CD4-positive, alpha-beta T cell treated with Interleukin-12 subunit alpha and Interleukin-12 subunit beta, for 1 hour (primary cell): ENCODE data around the gene MAP7.

ENCODE experiments used
- DNase-seq: peaks from one replicate; pipeline ENCODE4 v3.0.0-alpha.2; 2020

MAP7 gene

DNA sequence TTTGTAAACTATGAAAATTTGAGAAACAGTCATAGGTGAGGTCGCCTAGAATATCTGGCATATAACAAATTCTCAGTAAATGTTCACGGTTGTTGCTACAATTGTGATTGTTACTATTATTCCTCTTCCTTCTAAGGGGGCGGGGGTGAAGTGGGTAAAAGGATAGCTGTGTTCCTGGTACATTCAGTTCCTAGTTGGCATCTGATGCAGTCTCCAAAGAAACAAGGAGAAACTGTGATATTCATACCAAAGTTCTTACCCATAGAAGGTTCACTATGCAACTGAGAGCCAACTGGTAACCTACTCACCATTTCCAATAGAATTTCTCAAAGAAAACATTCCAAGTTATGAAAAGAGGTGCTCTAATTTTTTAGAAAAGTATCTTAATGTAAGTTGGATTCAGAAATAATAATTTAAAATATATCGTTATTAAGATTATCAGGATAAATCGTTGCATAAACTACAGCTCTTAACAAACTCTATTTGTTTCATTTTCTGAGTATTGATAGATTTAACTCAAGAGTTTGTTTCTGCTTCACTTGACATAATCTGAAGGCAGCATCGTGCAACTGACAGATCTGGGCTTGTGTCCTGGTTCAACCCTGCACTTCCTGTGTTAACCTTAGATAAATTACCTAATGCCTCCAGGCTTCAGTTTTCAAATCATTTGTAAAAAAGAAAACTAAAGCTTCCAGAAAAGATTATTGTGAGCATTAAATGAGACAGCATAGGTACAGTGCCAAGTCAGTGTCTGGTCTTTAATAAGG lies 13.3 kb upstream of the MAP7 start:
- no peak for DNase-seq

DNA sequence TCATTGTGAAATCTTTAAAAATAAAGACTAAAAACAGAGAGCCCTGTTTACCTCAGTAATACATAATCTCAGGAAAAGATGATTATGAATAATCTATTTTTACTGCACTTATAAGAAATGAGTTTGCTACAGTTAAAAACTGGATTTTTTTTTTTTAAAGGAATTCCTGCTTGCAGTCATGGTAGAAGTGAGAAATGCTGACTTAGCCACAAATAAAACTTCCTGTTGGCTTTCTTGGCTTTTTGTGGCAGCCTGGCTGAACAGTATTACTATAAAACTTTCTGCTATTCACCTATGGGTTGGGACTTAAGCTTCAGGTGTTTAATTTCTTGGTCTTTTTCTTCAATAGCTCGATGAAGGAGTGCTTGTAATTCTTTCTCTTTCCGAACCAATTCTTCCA lies 12.0 kb upstream of the MAP7 start:
- no peak for DNase-seq

GRCh38 chr6:136553166-136553787 lies 3.1 kb upstream of the MAP7 start:
- no peak for DNase-seq

- DNase-seq: no peak
Measured at GRCh38 chr6:136552054-136552453, 1.8 kb upstream of the MAP7 start.

- DNase-seq: no peak
Measured at GRCh38 chr6:136551103-136551502, 881 bp upstream of the MAP7 start.

- DNase-seq: no peak
Measured at GRCh38 chr6:136550045-136550329, 235 bp downstream of the MAP7 start.

- DNase-seq: no peak
Measured at GRCh38 chr6:136549300-136550044, 750 bp downstream of the MAP7 start.

- no peak for DNase-seq
Measured at GRCh38 chr6:136548582-136549299, 1.5 kb downstream of the MAP7 start.

DNA sequence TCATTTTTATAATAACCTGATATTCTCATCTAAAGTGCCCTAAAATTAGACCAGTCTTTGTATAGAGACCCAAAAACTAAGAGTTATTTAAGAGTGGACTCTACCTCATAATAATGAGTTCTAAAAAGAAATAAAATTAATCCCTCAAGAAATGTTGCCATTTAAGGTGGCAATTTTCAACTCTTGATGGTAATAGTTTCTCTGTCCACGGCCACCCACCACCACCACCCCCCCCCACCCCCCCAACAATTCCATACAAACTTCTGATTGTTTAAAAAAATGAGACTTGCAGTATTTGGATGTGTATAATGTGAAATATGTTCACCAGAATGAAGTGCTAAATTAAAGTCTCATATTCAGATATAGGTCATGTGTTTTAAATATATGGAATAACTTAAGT lies 2.4 kb downstream of the MAP7 start:
- DNase-seq: no peak

- DNase-seq: no peak
Measured at GRCh38 chr6:136547336-136547735, 2.9 kb downstream of the MAP7 start.

DNA sequence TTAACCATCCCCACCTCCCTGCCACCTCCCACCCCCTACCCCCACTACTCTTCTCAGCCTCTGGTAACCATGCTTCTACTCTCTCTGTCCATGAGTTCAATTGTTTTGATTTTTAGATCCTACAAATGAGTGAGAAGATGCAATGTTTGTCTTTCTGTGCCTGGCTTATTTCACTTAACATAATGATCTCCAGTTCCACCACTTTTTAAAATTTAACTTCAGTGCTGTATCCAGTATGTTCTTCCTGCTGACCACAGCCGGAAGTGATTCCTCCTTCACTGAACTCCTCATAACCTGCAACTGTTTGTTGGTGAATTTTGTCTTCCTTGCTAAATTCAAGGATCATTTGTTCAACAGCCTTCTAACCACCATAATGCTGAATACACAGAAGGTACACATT lies 3.9 kb downstream of the MAP7 start:
- DNase-seq: no peak

- DNase-seq: no peak
Measured at GRCh38 chr6:136544326-136544725, 5.9 kb downstream of the MAP7 start.

- no peak for DNase-seq
Measured at GRCh38 chr6:136541395-136541794, 8.8 kb downstream of the MAP7 start.

- DNase-seq: no peak
Measured at GRCh38 chr6:136539967-136540652, 10.1 kb downstream of the MAP7 start.

- no peak for DNase-seq
Measured at GRCh38 chr6:136538836-136539235, 11.4 kb downstream of the MAP7 start.

- DNase-seq: no peak
Measured at GRCh38 chr6:136535880-136536650, 14.2 kb downstream of the MAP7 start.

GRCh38 chr6:136535017-136535765 lies 15.0 kb downstream of the MAP7 start:
- no peak for DNase-seq

DNA sequence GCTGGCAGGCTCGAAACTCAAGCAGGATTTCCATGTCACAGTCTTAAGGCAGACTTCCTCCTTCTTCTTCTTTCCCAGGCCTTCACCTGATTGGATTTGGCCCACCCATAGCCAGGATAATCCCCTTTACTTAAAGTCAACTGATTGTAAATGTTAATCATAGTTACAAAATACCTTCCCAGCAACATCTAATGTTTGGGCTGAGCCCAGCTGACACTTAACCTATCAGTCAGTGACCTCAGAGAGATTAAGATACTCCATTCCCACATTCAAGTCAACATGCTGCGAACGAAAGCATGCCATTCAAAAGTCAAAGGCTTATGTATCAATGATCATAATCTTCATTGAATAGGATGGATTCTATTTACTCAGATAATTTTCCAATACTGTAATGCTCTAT lies 16.0 kb downstream of the MAP7 start:
- DNase-seq: no peak

GRCh38 chr6:136533487-136533886 lies 16.7 kb downstream of the MAP7 start:
- no peak for DNase-seq

DNA sequence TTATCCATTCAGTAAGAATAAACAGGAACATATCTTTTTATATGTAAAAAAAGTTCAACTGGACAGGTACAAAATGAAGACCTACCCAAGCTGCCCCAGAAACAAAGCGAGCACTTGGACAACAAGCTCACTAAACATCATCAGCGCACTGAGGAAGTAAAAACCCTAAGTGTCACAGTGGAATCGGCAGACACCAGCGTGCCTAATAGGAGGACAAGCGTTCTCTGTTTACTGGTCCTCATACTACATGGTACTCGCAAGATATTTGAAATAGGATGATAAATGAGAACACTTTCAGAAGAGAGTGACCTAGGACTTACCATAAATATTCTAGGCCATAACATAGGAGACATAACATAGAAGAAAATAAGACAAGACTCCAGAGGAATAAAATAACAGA lies 18.2 kb downstream of the MAP7 start:
- no peak for DNase-seq

- no peak for DNase-seq
Measured at GRCh38 chr6:136529710-136530109, 20.5 kb downstream of the MAP7 start.
